Thoracic aorta (tissue), 2 donors: ENCODE data around the gene USP6NL. TPM values are rescaled to one million over a fixed set of nuclear protein-coding genes. Genes with fewer than 3 reads are reported as not detected.

Source experiments
- ATAC-seq: fragments of 150-250 bp; one replicate; pipeline ENCODE4 v1.8.0; 2017; ENCODE audit warnings: low read depth; ENCODE audit not compliant: insufficient number of reproducible peaks, low FRiP score
- DNase-seq: peaks from one replicate; pipeline ENCODE4 v3.0.0-alpha.2; 2020; ENCODE audit warnings: low spot score
- H3K27ac ChIP-seq, 2 donors: fragments of 200-600 bp; sonication (generic); 1 replicate in 1 of 2; 2 replicates in 1 of 2; pipeline ENCODE4 v1.5.1; 2016; ENCODE audit warnings: mild to moderate bottlenecking in 2 of 2, moderate library complexity in 2 of 2
- H3K27me3 ChIP-seq: fragments of 200-600 bp; sonication (generic); replicated peaks from 2 replicates; pipeline ENCODE4 v1.6.0; 2016; ENCODE audit warnings: mild to moderate bottlenecking; ENCODE audit not compliant: insufficient read depth
- H3K36me3 ChIP-seq: fragments of 200-600 bp; sonication (generic); one replicate; pipeline ENCODE4 v1.5.1; 2016
- H3K4me1 ChIP-seq, 2 donors: fragments of 200-600 bp; sonication (generic); 1 replicate in 1 of 2; 2 replicates in 1 of 2; pipeline versions ENCODE4 v1.5.1 to v1.6.0; 2016; ENCODE audit warnings: low read depth in 2 of 2, mild to moderate bottlenecking in 1 of 2; ENCODE audit not compliant: control insufficient read depth in 1 of 2
- H3K4me3 ChIP-seq: fragments of 200-600 bp; sonication (generic); 2 replicates; pipeline ENCODE4 v1.5.1; 2016; ENCODE audit warnings: mild to moderate bottlenecking
- H3K9me3 ChIP-seq: fragments of 200-600 bp; sonication (generic); 2 replicates; pipeline ENCODE4 v1.5.1; 2016
- CTCF ChIP-seq: fragments of 200-600 bp; sonication (generic); IDR thresholded peaks from one replicate; pipeline ENCODE4 v1.5.1; 2019; ENCODE audit warnings: antibody characterized with exemption
- total RNA-seq, 2 donors: library from RNA; depleted of rRNA; stranded (reverse); fragments of >200 nt; gene quantifications; one replicate each; pipeline versions ENCODE4 v1.1.0 to v1.2.3, GENCODE V29; 2016

The USP6NL gene
- total RNA-seq, 2 donors from 2014 or later, result 9.5 to 15.0 TPM

GRCh38 chr10:11483201-11484148, 128.0 kb downstream of the USP6NL start:
- no peak for DNase-seq
- no peak for ATAC-seq
- H3K4me1 ChIP-seq, result no peaks in the 10 kb centered on the region
- no peaks in the 10 kb centered on the region for H3K9me3 ChIP-seq
- TF ChIP-seq CTCF, result no peak
- peaks cover 7% of the 10 kb centered on the region for H3K36me3 ChIP-seq
- no peak overlapping the region for H3K4me3 ChIP-seq
- H3K27me3 ChIP-seq, result no peaks in the 10 kb centered on the region
- no peak overlapping the region for H3K27ac ChIP-seq

GRCh38 chr10:11482306-11482705, 129.1 kb downstream of the USP6NL start:
- H3K9me3 ChIP-seq, result no peaks in the 10 kb centered on the region
- H3K27ac ChIP-seq, result no peak overlapping the region
- H3K36me3 ChIP-seq, result peaks cover 7% of the 10 kb centered on the region
- ATAC-seq (no peak), DNase-seq (no peak)
- no peaks in the 10 kb centered on the region for H3K27me3 ChIP-seq
- H3K4me1 ChIP-seq, result no peaks in the 10 kb centered on the region
- H3K4me3 ChIP-seq, result no peak overlapping the region
- no peak for TF ChIP-seq CTCF

GRCh38 chr10:11480687-11481086, 130.8 kb downstream of the USP6NL start:
- no peak overlapping the region for H3K4me3 ChIP-seq
- H3K27ac ChIP-seq, result no peak overlapping the region
- peaks cover 7% of the 10 kb centered on the region for H3K36me3 ChIP-seq
- H3K4me1 ChIP-seq, result no peaks in the 10 kb centered on the region
- no peaks in the 10 kb centered on the region for H3K27me3 ChIP-seq
- TF ChIP-seq CTCF, result no peak
- DNase-seq, result no peak
- H3K9me3 ChIP-seq, result no peaks in the 10 kb centered on the region
- no peak for ATAC-seq

GRCh38 chr10:11479300-11479699, 132.2 kb downstream of the USP6NL start:
- Histone ChIP-seq H3K4me3 (no peak overlapping the region), H3K27ac (no peak overlapping the region), H3K36me3 (peaks cover 7% of the 10 kb centered on the region), H3K4me1 (no peaks in the 10 kb centered on the region), H3K9me3 (no peaks in the 10 kb centered on the region), H3K27me3 (no peaks in the 10 kb centered on the region)
- DNase-seq (no peak), ATAC-seq (no peak)
- TF ChIP-seq CTCF, result no peak

- TF ChIP-seq CTCF, result no peak
- no peak overlapping the region for H3K27ac ChIP-seq
- ATAC-seq, result no peak
Observed at GRCh38 chr10:11478807-11479206, 132.6 kb downstream of the USP6NL start.

More at GRCh38 chr10:11478807-11479206, 132.6 kb downstream of the USP6NL start:
- H3K4me3 ChIP-seq, result no peak overlapping the region
- no peaks in the 10 kb centered on the region for H3K27me3 ChIP-seq
- DNase-seq, result no peak
- H3K36me3 ChIP-seq, result peaks cover 7% of the 10 kb centered on the region
- no peaks in the 10 kb centered on the region for H3K9me3 ChIP-seq
- H3K4me1 ChIP-seq, result no peaks in the 10 kb centered on the region
